DND-41 (cell line): ENCODE measurements around the gene HDGF.

Source experiments
- EZH2 ChIP-seq: IDR thresholded peaks from 3 replicates; pipeline ENCODE4 v1.6.1; 2012; ENCODE audit warnings: borderline replicate concordance, low read depth, mild to moderate bottlenecking, moderate library complexity, low read length, inconsistent platforms; ENCODE audit not compliant: severe bottlenecking
- TF ChIP-seq, protein P1 (sequence below): IDR thresholded peaks from 2 replicates; pipeline ENCODE4 v1.5.1; 2012; ENCODE audit warnings: borderline replicate concordance, low read length, moderate library complexity, mild to moderate bottlenecking; ENCODE audit not compliant: poor library complexity, severe bottlenecking; ENCODE audit errors: extremely low read depth

GRCh38 chr1:156696755-156697154 is 54.7 kb downstream of the HDGF start:
- no peak for TF ChIP-seq EZH2
- TF ChIP-seq, protein P1, sequence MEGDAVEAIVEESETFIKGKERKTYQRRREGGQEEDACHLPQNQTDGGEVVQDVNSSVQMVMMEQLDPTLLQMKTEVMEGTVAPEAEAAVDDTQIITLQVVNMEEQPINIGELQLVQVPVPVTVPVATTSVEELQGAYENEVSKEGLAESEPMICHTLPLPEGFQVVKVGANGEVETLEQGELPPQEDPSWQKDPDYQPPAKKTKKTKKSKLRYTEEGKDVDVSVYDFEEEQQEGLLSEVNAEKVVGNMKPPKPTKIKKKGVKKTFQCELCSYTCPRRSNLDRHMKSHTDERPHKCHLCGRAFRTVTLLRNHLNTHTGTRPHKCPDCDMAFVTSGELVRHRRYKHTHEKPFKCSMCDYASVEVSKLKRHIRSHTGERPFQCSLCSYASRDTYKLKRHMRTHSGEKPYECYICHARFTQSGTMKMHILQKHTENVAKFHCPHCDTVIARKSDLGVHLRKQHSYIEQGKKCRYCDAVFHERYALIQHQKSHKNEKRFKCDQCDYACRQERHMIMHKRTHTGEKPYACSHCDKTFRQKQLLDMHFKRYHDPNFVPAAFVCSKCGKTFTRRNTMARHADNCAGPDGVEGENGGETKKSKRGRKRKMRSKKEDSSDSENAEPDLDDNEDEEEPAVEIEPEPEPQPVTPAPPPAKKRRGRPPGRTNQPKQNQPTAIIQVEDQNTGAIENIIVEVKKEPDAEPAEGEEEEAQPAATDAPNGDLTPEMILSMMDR = no peak
